GM12872 (cell line): ENCODE measurements around the gene JAG2.

Experiments
- TF ChIP-seq, protein P1 (sequence below): IDR thresholded peaks from 3 replicates; pipeline ENCODE4 v1.5.1; 2011; ENCODE audit warnings: low read depth, mild to moderate bottlenecking, low read length, moderate library complexity; ENCODE audit not compliant: insufficient read depth

JAG2 gene

DNA sequence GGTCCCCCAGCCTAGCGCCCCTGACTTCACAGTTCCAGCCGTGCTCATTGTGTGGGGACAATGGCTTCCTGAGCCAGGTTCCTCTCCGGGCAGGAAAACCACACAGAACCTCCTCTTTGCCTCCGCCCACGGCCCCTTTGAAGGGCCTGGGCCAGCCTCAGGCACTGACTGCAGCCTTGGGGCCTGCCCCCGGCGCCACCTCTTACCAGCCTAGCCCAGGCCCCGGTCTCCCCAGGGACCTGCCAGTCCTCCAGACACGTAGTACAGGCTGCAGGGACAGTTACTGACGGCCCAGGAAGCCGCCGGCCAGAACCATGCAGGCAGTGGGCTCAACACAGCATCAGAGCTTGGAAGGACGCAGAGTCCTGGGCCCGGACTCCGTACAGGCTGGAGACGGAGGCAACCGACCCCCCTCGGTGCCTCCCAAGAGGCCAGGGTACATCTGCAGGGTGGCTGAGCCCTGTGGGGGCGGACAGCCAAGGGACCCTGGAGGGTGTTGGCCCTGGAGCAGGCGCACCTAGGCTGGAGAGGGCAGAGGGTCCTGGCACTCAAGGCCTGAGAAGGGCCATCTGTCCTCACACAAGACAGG, 33.4 kb upstream of the JAG2 start:
- TF ChIP-seq, protein P1, sequence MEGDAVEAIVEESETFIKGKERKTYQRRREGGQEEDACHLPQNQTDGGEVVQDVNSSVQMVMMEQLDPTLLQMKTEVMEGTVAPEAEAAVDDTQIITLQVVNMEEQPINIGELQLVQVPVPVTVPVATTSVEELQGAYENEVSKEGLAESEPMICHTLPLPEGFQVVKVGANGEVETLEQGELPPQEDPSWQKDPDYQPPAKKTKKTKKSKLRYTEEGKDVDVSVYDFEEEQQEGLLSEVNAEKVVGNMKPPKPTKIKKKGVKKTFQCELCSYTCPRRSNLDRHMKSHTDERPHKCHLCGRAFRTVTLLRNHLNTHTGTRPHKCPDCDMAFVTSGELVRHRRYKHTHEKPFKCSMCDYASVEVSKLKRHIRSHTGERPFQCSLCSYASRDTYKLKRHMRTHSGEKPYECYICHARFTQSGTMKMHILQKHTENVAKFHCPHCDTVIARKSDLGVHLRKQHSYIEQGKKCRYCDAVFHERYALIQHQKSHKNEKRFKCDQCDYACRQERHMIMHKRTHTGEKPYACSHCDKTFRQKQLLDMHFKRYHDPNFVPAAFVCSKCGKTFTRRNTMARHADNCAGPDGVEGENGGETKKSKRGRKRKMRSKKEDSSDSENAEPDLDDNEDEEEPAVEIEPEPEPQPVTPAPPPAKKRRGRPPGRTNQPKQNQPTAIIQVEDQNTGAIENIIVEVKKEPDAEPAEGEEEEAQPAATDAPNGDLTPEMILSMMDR: no peak

DNA sequence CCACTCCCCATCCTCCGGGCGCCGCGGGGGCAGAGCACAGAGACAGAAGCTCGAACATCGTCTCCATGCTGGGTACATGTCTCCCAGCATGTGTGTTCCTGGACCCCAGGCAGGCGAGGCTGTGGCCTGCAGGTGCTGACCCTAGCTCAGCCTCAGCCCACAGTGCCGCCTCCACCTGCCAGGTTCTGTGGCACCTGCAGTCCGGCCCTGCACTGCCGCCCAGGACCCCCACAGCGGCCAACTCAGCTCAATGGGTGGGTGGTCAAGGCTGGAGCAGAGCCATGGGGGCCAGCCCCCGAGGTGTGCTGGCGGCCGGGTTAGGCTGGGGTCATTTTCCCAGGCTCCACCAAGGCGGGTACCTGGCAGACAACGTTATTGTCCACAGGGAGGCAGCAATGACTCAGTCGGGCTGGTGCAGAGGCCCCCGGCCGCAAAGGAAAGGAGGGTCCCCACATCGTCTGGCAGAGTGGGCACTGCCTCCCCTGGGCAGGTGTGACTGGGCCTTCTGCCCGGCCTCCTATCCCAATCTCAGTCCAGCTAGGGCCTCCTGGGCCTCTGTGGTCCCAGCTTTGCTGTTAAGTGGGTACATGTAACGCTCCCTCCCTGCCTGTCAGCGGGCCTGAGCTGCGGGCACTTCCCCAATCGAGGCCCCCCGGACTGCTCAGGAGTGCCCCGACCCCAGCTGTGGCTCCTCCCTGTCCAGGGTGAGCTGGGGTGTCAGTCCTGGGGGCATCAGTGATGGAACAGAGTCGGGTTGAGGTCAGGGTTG, 32.8 kb upstream of the JAG2 start:
- TF ChIP-seq, protein P1: peak; percentile 30; the same call in 2 of the 3 replicates

DNA sequence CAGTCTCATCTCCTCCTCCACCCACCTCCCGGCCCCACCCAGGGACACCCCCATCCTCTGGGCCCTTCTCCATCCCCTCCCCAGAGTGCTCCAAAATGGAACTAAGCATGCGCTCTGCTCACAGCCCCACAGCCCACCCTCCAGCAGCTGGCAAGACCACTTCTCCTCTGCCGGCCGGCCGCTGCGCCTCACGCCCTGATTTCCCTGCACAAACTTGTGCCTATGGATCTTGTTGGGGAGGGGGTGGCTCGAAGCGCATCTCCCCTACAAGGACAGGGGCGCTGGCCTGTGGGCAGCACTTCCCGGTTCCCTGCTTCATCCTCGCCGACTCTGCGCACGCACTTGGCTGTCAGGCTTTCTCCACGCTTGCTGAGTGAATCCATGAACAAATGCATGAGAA, 32.1 kb upstream of the JAG2 start:
- TF ChIP-seq, protein P1: no peak

DNA sequence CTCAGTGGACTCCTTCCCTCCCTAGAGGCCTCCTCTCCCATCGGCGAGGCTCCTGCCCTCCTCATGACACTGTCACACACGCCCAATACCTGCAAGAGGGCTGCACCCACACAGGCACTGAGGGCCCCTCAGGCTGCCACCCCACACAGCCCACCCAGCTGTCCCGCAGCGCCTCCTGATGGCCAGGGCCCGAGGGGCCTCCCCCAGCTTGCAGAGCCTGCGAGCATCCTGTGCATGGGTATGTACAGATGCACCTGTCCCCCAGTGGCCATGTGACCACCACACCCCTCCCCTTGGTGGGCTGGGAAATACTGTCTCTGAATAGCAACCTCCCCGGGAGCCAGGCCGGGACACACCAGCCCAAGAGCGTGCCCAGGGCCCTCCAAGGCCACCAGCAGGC, 31.5 kb upstream of the JAG2 start:
- TF ChIP-seq, protein P1: no peak; the same call in 2 of the 3 replicates

DNA sequence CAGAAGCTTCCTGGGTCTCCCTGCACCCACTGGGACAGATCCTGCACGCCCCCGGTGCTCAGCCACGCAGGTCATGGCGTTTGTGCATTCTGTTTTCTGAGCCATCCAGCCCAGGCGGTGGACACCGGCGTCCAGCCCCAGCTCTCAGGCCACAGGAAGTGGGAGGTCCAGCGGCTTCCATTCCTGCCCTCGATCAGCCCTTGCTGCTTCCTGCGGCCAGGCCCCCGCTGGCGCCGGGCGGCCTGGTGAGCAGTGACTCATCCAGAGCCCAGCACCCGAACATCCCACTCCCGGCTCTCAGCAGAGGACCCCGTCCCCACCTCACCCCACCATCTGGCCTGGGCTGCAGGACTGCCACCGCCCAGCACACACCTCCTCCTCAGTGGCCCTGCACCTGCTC, 30.5 kb upstream of the JAG2 start:
- TF ChIP-seq, protein P1: no peak

DNA sequence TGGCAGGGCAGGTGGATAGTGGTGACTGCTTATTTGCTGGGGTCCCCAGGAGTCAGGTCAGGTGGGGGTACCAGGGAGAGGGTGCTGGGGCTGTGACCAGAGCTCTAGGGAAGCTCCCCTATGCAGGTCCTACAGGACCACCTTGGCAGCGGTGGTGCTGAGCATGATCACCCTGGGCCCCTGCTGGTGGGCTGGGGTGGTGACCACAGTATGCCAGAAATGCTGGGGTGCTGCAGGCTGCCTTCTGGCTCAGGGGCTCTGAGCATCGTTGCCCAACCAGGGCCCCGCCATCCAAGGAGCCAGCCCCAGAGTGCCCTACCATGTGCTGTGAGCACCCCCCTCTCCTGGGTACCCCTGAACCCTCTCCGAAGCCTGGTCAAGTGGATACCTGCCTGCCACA, 30.0 kb upstream of the JAG2 start:
- TF ChIP-seq, protein P1: peak; percentile 17; the same call in 1 of the 3 replicates

DNA sequence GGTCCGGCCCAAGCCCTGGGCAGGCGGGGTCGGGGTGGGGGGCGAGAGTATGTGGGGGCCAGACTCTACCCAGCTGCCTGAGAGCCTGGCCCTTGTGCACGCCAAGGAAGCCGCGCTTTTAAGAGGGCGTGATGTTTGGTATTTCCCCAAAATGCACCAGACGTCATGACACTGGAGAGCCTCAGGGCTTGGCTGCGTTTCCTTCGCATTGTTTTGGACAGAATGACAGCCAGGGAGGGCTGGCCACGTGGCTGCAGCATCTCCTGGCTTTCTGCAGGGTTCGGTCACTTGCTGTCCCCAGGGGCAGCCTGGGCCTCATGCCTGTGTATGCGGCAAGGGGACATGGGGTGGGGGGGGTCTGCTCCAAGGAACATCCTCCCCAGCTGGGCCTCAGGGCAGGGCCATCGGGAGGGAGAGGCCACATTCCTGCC, 28.6 kb upstream of the JAG2 start:
- TF ChIP-seq, protein P1: no peak
